GM18951 (cell line): Measurements from ENCODE around the gene OR2S2.
"Not testable (repeated sequence)": the region's sequence is repeated elsewhere in the genome, so short reads cannot be mapped to it uniquely, and the experiment has no call there.

Source experiments
- POLR2A ChIP-seq: IDR thresholded peaks from 4 replicates; pipeline ENCODE4 v1.6.1; 2011; ENCODE audit warnings: mild to moderate bottlenecking; ENCODE audit not compliant: insufficient read length, insufficient read depth; ENCODE audit errors: extremely low read depth
- in situ Hi-C: fragments of 300-500 bp; cut with MboI; formaldehyde crosslinking; loops from one replicate; pipeline ENCODE4 v1.12.0; 2022; ENCODE audit warnings: low sequenced_read_pairs, mixed read lengths, inconsistent platforms; ENCODE audit not compliant: unreplicated experiment

OR2S2 gene

DNA sequence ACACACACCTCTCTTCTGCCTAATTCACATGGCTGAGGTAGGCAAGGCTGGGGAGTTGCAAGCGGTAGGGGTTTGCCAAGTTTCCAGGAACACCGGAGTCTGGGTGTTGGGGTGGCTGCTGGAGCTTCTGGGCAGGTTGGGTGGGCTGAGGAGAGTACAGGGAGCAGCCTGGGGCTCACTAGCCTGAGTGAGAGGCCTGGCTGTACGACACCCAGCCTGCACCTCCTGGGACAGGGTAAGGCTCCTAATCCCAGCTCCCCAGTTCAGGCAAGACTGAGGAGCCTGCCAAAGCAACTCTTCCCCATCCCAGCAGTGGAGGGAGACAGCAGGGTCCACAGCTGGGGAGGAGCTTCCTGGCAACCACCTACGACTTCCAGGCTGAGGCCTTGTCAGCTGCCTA lies 40.7 kb downstream of the OR2S2 start:
- no peak for TF ChIP-seq POLR2A
- in situ Hi-C loops, result no loop called here

DNA sequence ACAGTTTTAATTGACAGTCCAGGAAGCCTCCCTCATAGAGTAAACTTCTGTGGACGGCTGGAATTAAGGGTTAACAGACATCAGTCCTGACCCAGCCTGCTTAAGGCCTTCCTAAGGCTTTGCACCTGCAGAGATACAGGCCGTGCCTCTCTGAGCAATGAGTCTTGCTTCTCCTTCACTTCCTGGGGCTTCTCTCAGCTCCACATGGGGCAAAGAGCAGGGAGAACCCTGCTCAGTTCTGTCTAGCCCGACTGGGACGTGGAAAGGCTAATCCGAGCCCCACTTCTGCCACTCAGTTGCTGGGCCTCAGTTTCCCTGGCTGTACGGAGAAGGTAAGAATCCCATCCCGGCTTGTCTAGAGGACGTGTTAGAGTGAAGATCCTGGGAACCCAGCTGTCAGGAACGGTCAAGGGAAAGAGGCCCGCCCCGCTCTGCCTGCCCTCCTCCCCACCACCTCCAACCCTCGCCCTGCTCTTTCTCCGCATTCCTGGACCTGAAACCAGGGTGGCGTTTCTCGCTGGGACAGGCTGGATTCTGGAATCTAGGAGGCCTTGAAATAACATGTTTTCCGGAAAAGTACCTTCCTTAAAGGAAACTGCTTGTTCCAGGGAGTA lies 42.2 kb downstream of the OR2S2 start:
- no peak for TF ChIP-seq POLR2A
- in situ Hi-C loops, result no loop called here

GRCh38 chr9:35914301-35914807 lies 43.6 kb downstream of the OR2S2 start:
- in situ Hi-C loops, result no loop called here
- TF ChIP-seq POLR2A, result no peak

DNA sequence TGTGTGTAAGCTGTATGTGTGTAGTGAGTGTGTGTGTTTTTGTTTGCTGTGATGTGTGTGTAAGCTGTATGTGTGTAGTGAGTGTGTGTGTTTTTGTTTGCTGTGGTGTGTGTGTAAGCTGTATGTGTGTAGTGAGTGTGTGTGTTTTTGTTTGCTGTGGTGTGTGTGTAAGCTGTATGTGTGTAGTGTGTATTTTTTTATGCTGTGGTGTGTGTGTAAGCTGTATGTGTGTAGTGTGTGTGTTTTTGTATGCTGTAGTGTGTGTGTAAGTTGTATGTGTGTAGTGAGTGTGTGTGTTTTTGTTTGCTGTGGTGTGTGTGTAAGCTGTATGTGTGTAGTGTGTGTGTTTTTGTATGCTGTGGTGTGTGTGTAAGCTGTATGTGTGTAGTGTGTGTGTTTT lies 44.5 kb downstream of the OR2S2 start:
- in situ Hi-C loops, result not testable (repeated sequence)

DNA sequence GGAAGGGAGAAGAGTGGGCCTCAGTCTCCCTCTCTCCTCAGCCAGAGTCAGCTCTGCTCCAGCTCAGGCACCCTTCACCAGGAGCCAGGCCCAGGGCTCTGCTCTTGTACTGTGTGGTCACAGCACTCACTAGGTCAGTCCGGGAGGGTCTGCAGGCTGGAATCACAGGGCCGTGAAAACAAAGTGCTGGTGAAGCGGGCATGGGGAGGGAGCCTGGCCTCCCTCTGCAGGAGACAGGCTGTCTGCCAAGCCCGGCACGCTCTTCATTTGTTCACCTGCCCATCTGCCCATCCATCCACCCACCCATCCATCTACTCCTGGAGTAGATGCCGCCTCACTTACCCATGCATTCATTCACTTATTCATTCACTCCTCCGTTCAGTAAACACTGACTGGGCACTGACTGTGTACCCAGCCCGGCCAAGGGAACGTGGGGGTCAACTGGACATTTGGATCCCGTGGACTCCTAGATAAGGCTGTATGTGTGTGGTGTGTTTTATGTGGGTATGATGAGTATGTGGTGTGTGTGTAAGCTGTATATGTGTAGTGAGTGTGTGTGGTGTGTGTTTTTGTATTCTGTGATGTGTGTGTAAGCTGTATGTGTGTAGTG lies 45.1 kb downstream of the OR2S2 start:
- TF ChIP-seq POLR2A, result no peak
- in situ Hi-C loops, result no loop called here

GRCh38 chr9:35911690-35912089 lies 46.3 kb downstream of the OR2S2 start:
- no peak for TF ChIP-seq POLR2A
- in situ Hi-C loops, result no loop called here

DNA sequence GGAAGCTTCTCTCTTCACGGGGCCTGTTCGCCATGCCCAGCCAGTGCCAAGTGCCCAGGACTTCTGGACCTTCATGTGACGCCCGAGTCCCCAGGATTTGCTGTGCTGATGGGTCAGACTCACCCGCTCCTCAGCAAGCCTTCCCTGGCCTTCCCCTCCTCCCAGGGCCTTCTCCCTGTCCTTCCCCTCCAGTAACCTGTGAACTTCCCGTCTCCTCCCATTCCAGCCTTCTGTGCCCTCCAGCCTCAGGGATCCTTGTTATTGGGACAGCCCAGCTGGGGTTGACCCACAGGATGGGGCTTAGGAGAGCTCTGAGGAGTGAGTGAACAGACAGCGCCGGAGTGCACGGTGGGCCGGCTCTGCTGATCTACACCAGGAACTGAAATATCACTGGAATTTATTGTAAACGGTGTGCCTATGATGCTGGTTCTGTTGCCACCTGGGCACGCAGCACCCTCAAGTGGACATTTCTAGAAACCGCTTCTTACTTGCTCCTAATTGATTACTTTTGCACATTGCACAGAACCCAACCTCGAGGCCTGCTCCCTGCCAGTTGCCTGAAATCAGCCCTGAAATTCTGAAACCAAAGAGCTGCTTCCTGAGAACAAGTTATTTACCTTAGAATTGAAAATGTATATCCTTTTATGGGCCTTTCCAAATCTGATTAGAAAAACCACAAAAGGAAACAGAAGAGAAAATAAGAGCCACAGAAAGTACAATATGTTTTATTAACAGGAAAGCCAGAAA lies 47.2 kb downstream of the OR2S2 start:
- TF ChIP-seq POLR2A, result no peak
- in situ Hi-C loops, result no loop called here

GRCh38 chr9:35909687-35910612 lies 48.0 kb downstream of the OR2S2 start:
- no peak for TF ChIP-seq POLR2A
- in situ Hi-C loops, result no loop called here

- TF ChIP-seq POLR2A, result no peak
- in situ Hi-C loops, result no loop called here
These were observed 48.7 kb downstream of the OR2S2 start, which contains the start of gene SPAAR for GRCh38 chr9:35909274-35909673. SPAAR (plus strand) TSS chr9:35909490; CDS start chr9:35910464, 974 bp downstream.

- no peak for TF ChIP-seq POLR2A
- in situ Hi-C loops, result no loop called here
These were observed 49.3 kb downstream of the OR2S2 start for GRCh38 chr9:35908504-35909125.

GRCh38 chr9:35907711-35908503 lies 50.0 kb downstream of the OR2S2 start:
- no peak for TF ChIP-seq POLR2A
- in situ Hi-C loops, result no loop called here
